GM12892 (cell line): ENCODE results near the gene SLC24A3.

ENCODE experiments used
- DNase-seq: peaks from one replicate; pipeline ENCODE4 v3.0.0; 2011; ENCODE audit not compliant: insufficient read length
- FAIRE-seq: peaks from 2 replicates; lab custom pipeline; 2011; peaks lifted over from hg19 to GRCh38; lab: Jason Lieb, UNC
- POLR2A ChIP-seq: IDR thresholded peaks from 2 replicates; pipeline ENCODE4 v1.6.1; 2011; ENCODE audit warnings: low read depth, low read length, control low read depth
- POLR2AphosphoS5 ChIP-seq: IDR thresholded peaks from 2 replicates; pipeline ENCODE4 v1.6.1; 2011; ENCODE audit warnings: low read depth, low read length, control low read depth
- TAF1 ChIP-seq: IDR thresholded peaks from 2 replicates; pipeline ENCODE4 v1.6.1; 2011; ENCODE audit warnings: low read depth, mild to moderate bottlenecking, control low read depth, low read length, borderline replicate concordance

SLC24A3 gene

GRCh38 chr20:19605786-19606485 lies 393.5 kb downstream of the SLC24A3 start:
- DNase-seq (no peak), FAIRE-seq (no peak)
- no peak for TF ChIP-seq POLR2A
- no peak for TF ChIP-seq TAF1
- TF ChIP-seq POLR2AphosphoS5: no peak

GRCh38 chr20:19609642-19610223 lies 397.3 kb downstream of the SLC24A3 start:
- no peak for TF ChIP-seq TAF1
- no peak for TF ChIP-seq POLR2A
- TF ChIP-seq POLR2AphosphoS5: no peak
- no peak for FAIRE-seq
- DNase-seq: no peak

- FAIRE-seq (no peak), DNase-seq (no peak)
- TF ChIP-seq TAF1 (no peak), POLR2A (no peak), POLR2AphosphoS5 (no peak)
Measured at GRCh38 chr20:19615629-19616028, 403.2 kb downstream of the SLC24A3 start.

- TF ChIP-seq POLR2AphosphoS5: no peak
- no peak for TF ChIP-seq POLR2A
- no peak for TF ChIP-seq TAF1
- no peak for FAIRE-seq
- no peak for DNase-seq
Measured at GRCh38 chr20:19616081-19616480, 403.6 kb downstream of the SLC24A3 start.

- no peak for DNase-seq
- TF ChIP-seq POLR2AphosphoS5: no peak
- TF ChIP-seq POLR2A: no peak
- TF ChIP-seq TAF1: no peak
- FAIRE-seq: no peak
Measured at GRCh38 chr20:19616620-19617019, 404.2 kb downstream of the SLC24A3 start.

- FAIRE-seq (no peak), DNase-seq (no peak)
- TF ChIP-seq POLR2AphosphoS5 (no peak), POLR2A (no peak), TAF1 (no peak)
Measured at GRCh38 chr20:19617256-19617655, 404.8 kb downstream of the SLC24A3 start.

GRCh38 chr20:19618711-19619110 lies 406.3 kb downstream of the SLC24A3 start:
- FAIRE-seq (no peak), DNase-seq (no peak)
- TF ChIP-seq TAF1 (no peak), POLR2AphosphoS5 (no peak), POLR2A (no peak)

GRCh38 chr20:19619904-19620430 lies 407.5 kb downstream of the SLC24A3 start:
- TF ChIP-seq TAF1 (no peak), POLR2AphosphoS5 (no peak), POLR2A (no peak)
- DNase-seq: no peak
- FAIRE-seq: no peak

GRCh38 chr20:19620446-19620845 lies 408.0 kb downstream of the SLC24A3 start:
- FAIRE-seq (no peak), DNase-seq (no peak)
- TF ChIP-seq POLR2AphosphoS5 (no peak), TAF1 (no peak), POLR2A (no peak)

- DNase-seq (no peak), FAIRE-seq (no peak)
- no peak for TF ChIP-seq POLR2A
- TF ChIP-seq TAF1: no peak
- no peak for TF ChIP-seq POLR2AphosphoS5
Measured at GRCh38 chr20:19621072-19621471, 408.6 kb downstream of the SLC24A3 start.

- FAIRE-seq (no peak), DNase-seq (no peak)
- TF ChIP-seq TAF1 (no peak), POLR2AphosphoS5 (no peak), POLR2A (no peak)
Measured at GRCh38 chr20:19624221-19624965, 412.0 kb downstream of the SLC24A3 start.

GRCh38 chr20:19625426-19625825 lies 413.0 kb downstream of the SLC24A3 start:
- no peak for DNase-seq
- TF ChIP-seq TAF1 (no peak), POLR2A (no peak), POLR2AphosphoS5 (no peak)
- FAIRE-seq: no peak

- DNase-seq (no peak), FAIRE-seq (no peak)
- TF ChIP-seq POLR2AphosphoS5 (no peak), POLR2A (no peak)
Measured at GRCh38 chr20:19626896-19627295, 414.5 kb downstream of the SLC24A3 start.
